Stomach (tissue), 9 donors: ENCODE data around the gene STAT4. TPM values are rescaled to one million over a fixed set of nuclear protein-coding genes. Genes with fewer than 3 reads are reported as not detected.
A peak's percentile ranks its signal among the peaks of the same experiment; 100 is the strongest.

Experiments
- DNase-seq, 2 donors: peaks; one replicate each; pipeline versions ENCODE4 v3.0.0 to v3.0.0-alpha.2; 2013 to 2019
- H3K27ac ChIP-seq, 5 donors: fragments of 200-600 bp in 4 of 5; sonication (generic) in 4 of 5; one replicate each; pipeline ENCODE4 v1.5.1; 2013 to 2019; ENCODE audit warnings: mild to moderate bottlenecking in 1 of 5, moderate library complexity in 1 of 5
- H3K27me3 ChIP-seq, 3 donors: fragments of 200-600 bp; sonication (generic); one replicate each; pipeline ENCODE4 v1.5.1; 2017 to 2019; ENCODE audit warnings: mixed run types in 1 of 3
- H3K36me3 ChIP-seq, 4 donors: fragments of 200-600 bp; sonication (generic); 1 replicate in 3 of 4; 2 replicates in 1 of 4; pipeline ENCODE4 v1.5.1; 2016 to 2019
- H3K4me1 ChIP-seq, 4 donors: fragments of 200-600 bp; sonication (generic); one replicate each; pipeline ENCODE4 v1.5.1; 2016 to 2019
- H3K4me3 ChIP-seq, 4 donors: fragments of 200-600 bp; sonication (generic) in 3 of 4; one replicate each; pipeline ENCODE4 v1.5.1; 2016 to 2019; ENCODE audit warnings: mild to moderate bottlenecking in 1 of 4
- H3K9me3 ChIP-seq, 4 donors: fragments of 200-600 bp; sonication (generic); one replicate each; pipeline ENCODE4 v1.5.1; 2016 to 2019
- CTCF ChIP-seq, 7 experiments: fragments of 450-650 bp in 4 of 7; fragments of 200-600 bp in 3 of 7; sonication (generic) in 3 of 7; IDR thresholded peaks; one replicate each; pipeline ENCODE4 v1.5.1; 2016 to 2019; ENCODE audit warnings: antibody characterized with exemption in 7 of 7, control low read depth in 2 of 7, mild to moderate bottlenecking in 1 of 7
- EP300 ChIP-seq: sonication (generic); formaldehyde crosslinking; IDR thresholded peaks from one replicate; pipeline ENCODE4 v1.6.1; 2017; ENCODE audit warnings: antibody characterized with exemption
- POLR2A ChIP-seq, 4 donors: fragments of 450-650 bp; IDR thresholded peaks; one replicate each; pipeline ENCODE4 v1.6.1; 2016; ENCODE audit warnings: antibody characterized with exemption in 4 of 4, control low read depth in 2 of 4, mild to moderate bottlenecking in 1 of 4, moderate library complexity in 1 of 4
- POLR2AphosphoS5 ChIP-seq, 3 donors: sonication (generic); formaldehyde crosslinking; IDR thresholded peaks; one replicate each; pipeline ENCODE4 v1.6.1; 2016; ENCODE audit warnings: antibody characterized with exemption in 3 of 3
- WGBS, 5 donors: extraction: QIAGEN DNeasy Blood & Tissue Kit in 3 of 5; methylation state at CpG; one replicate each; pipeline versions ENCODE4 v1.1.5 to v1.1.7; 2013 to 2018; 5-methylcytosine and 5-hydroxymethylcytosine counted together
- intact Hi-C: fragments of 100-400 bp; cut with DNase I; formaldehyde crosslinking; loops from one replicate; pipeline ENCODE4 v1.15.1; 2023; ENCODE audit warnings: low total_unique reads
- polyA plus RNA-seq, 3 donors: library from polyadenylated mRNA; stranded (reverse); fragments of 200-250 nt; gene quantifications; one replicate each; pipeline ENCODE4 v1.2.3, GENCODE V29; 2013
- total RNA-seq, 5 donors: library from RNA; depleted of rRNA; stranded (reverse); fragments of >200 nt; gene quantifications; one replicate each; pipeline versions ENCODE4 v1.1.0 to v1.2.3, GENCODE V29; 2014 to 2016
- donor health status: healthy with polysubstance abuse.
- donor health status: Bipolar disorder and iron deficiency.
- donor health status: healthy.

STAT4 gene
- total and polyA plus RNA-seq, 8 donors, result 0.75 to 21.4 (median 3.8) TPM

DNA sequence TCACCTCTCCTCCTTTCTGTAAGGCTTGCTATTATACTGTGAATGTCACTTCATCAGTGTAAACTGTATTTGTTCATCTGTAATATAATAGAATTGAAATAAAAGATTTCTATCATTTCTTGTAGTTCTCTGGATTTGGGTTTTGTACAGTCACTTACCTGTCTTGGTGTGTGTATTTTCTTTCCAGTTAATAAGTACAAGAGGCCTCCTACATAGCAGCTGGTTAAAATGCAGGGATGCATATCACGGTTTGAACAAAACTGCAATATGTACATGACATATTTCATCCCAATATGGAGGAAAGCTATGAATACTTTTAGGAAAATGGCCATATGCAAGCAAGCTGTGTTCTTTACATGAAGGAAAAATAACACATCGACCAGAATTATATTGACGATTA lies 131.4 kb downstream of the STAT4 start:
- DNase-seq, result no peak
- WGBS, 5 donors, result 87 to 92% (median 91%) methylated on average over 3 of the region's 3 CpGs
- Histone ChIP-seq H3K27me3 (no peaks in the 10 kb centered on the region), H3K4me1 (peaks cover 12 to 37% (median 17%) of the 10 kb centered on the region in 4 donors), H3K9me3 (no peaks in the 10 kb centered on the region), H3K4me3 (no peak overlapping the region), H3K27ac (peak overlapping the region in 1 of 5 donors; percentile 99), H3K36me3 (no peaks in the 10 kb centered on the region)
- TF ChIP-seq CTCF (IDR thresholded peaks at IDR 0.05), result no peak
- TF ChIP-seq POLR2A (IDR thresholded peaks at IDR 0.05), result no peak
- no peak for TF ChIP-seq POLR2AphosphoS5 (IDR thresholded peaks at IDR 0.05)
- TF ChIP-seq EP300, result no peak
- intact Hi-C loops, result no loop called here

GRCh38 chr2:191018643-191019119 lies 132.1 kb downstream of the STAT4 start:
- 77 to 87% (median 83%) methylated on average over 3 of the region's 3 CpGs for WGBS, 5 donors
- intact Hi-C loops, result no loop called here
- TF ChIP-seq POLR2A (IDR thresholded peaks at IDR 0.05) (no peak), CTCF (IDR thresholded peaks at IDR 0.05) (no peak), EP300 (no peak), POLR2AphosphoS5 (IDR thresholded peaks at IDR 0.05) (no peak)
- no peaks in the 10 kb centered on the region for H3K27me3 ChIP-seq
- H3K4me1 ChIP-seq, result peaks cover 12 to 37% (median 17%) of the 10 kb centered on the region in 4 donors
- no peak for DNase-seq
- H3K27ac ChIP-seq, result no peak overlapping the region
- H3K4me3 ChIP-seq, result no peak overlapping the region
- H3K36me3 ChIP-seq, result no peaks in the 10 kb centered on the region
- H3K9me3 ChIP-seq, result no peaks in the 10 kb centered on the region

DNA sequence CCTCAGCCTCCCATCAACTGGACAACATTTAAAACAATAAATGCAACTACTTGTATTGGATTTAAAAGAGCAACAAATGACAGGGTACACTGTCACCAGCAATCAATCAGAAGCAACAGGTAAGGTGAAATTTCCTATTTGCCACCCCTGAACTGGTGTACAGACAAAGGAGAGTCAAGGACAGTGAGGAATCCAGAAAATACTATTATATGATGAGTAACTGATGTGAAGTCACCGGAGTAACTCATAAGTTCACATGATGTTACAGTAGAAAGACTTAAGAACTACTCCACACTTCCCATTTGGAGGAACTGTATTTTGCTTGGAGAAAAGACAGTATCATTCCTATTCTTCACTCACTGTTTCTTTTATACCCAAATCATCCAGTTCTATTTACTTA lies 132.7 kb downstream of the STAT4 start:
- WGBS, 5 donors, result 76 to 90% (median 85%) methylated on average over 1 of the region's 1 CpG
- Histone ChIP-seq H3K36me3 (no peaks in the 10 kb centered on the region), H3K4me3 (no peak overlapping the region), H3K4me1 (peaks cover 13 to 41% (median 19%) of the 10 kb centered on the region in 4 donors), H3K9me3 (no peaks in the 10 kb centered on the region), H3K27me3 (no peaks in the 10 kb centered on the region), H3K27ac (no peak overlapping the region)
- no peak for DNase-seq
- TF ChIP-seq POLR2AphosphoS5 (IDR thresholded peaks at IDR 0.05) (no peak), EP300 (no peak), CTCF (IDR thresholded peaks at IDR 0.05) (no peak), POLR2A (IDR thresholded peaks at IDR 0.05) (no peak)
- intact Hi-C loops, result no loop called here

DNA sequence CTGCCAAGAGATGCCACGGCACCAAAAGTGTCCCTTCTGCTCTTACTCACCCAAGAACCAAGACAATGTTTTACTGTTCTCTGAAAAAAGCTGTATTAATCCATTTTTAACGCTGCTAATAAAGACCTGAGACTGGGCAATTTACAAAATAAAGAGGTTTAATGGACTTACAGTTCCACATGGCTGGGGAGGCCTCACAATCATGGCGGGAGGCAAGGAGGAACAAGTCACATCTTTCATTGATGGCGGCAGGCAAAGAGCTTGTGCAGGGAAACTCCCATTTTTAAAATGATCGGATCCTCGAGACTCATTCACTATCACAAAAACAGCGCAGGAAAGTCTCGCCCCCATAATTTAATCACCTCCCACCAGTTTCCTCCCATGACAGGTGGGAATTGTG lies 135.0 kb downstream of the STAT4 start:
- intact Hi-C loops, result no loop called here
- no peak for TF ChIP-seq POLR2AphosphoS5 (IDR thresholded peaks at IDR 0.05)
- no peak for TF ChIP-seq POLR2A (IDR thresholded peaks at IDR 0.05)
- no peak for TF ChIP-seq CTCF (IDR thresholded peaks at IDR 0.05)
- no peak for TF ChIP-seq EP300
- no peak for DNase-seq
- no peak overlapping the region for H3K4me3 ChIP-seq
- H3K9me3 ChIP-seq, result no peaks in the 10 kb centered on the region
- no peaks in the 10 kb centered on the region for H3K27me3 ChIP-seq
- H3K4me1 ChIP-seq, result peaks cover 19 to 53% (median 31%) of the 10 kb centered on the region in 4 donors
- WGBS, 5 donors, result 83 to 89% (median 86%) methylated on average over 8 of the region's 8 CpGs
- peaks cover 0 to 14% (median 9%) of the 10 kb centered on the region in 4 donors for H3K36me3 ChIP-seq
- peak overlapping the region in 1 of 5 donors; percentile 95 for H3K27ac ChIP-seq
